Peyer's patch (tissue), 4 donors: ENCODE measurements around the gene CUL2.

Experiments
- CTCF ChIP-seq, 6 experiments: fragments of 450-650 bp in 4 of 6; fragments of 200-600 bp in 2 of 6; sonication (generic) in 1 of 6; IDR thresholded peaks; one replicate each; pipeline ENCODE4 v1.5.1; 2017 to 2019; ENCODE audit warnings: antibody characterized with exemption in 6 of 6, mild to moderate bottlenecking in 3 of 6, moderate library complexity in 1 of 6
- POLR2A ChIP-seq, 2 donors: fragments of 450-650 bp; IDR thresholded peaks; one replicate each; pipeline ENCODE4 v1.5.1; 2017; ENCODE audit warnings: antibody characterized with exemption in 2 of 2, mild to moderate bottlenecking in 2 of 2, moderate library complexity in 2 of 2

- TF ChIP-seq POLR2A (IDR thresholded peaks at IDR 0.05): no peak
- no peak for TF ChIP-seq CTCF (IDR thresholded peaks at IDR 0.05)
These were observed 122.7 kb downstream of the CUL2 start for GRCh38 chr10:34967335-34967880.
